RWPE2 (cell line): ENCODE measurements around the gene PROKR1.

Experiments
- ATAC-seq: fragments of 200-7000 bp; cut with Tn5 transposase; 3 replicates; pipeline ENCODE4 v1.9.1; 2021; ENCODE audit warnings: low read depth
- DNase-seq: peaks from one replicate; pipeline ENCODE4 v3.0.0-alpha.2; 2020; ENCODE audit warnings: low spot score
- H3K27ac ChIP-seq: fragments of 450-650 bp; 2 replicates; pipeline ENCODE4 v1.5.1; 2017; ENCODE audit warnings: mild to moderate bottlenecking; ENCODE audit not compliant: poor library complexity, severe bottlenecking
- H3K27me3 ChIP-seq: fragments of 250-450 bp; sonication (Bioruptor Pico); 2 replicates; pipeline ENCODE4 v1.5.1; 2021; ENCODE audit warnings: mild to moderate bottlenecking, moderate library complexity; ENCODE audit not compliant: insufficient read depth, poor library complexity, severe bottlenecking
- H3K36me3 ChIP-seq: fragments of 250-450 bp; sonication (Bioruptor Pico); 2 replicates; pipeline ENCODE4 v1.5.1; 2020; ENCODE audit warnings: low read depth, mild to moderate bottlenecking, moderate library complexity
- H3K4me1 ChIP-seq: fragments of 250-450 bp; sonication (Bioruptor Pico); 2 replicates; pipeline ENCODE4 v1.5.1; 2021; ENCODE audit warnings: mild to moderate bottlenecking, moderate library complexity; ENCODE audit not compliant: insufficient read depth, poor library complexity, severe bottlenecking
- H3K4me3 ChIP-seq: fragments of 250-450 bp; sonication (Bioruptor Pico); 2 replicates; pipeline ENCODE4 v1.5.1; 2021; ENCODE audit warnings: mild to moderate bottlenecking, moderate library complexity; ENCODE audit not compliant: severe bottlenecking
- H3K9me3 ChIP-seq: fragments of 250-450 bp; sonication (Bioruptor Pico); 2 replicates; pipeline ENCODE4 v1.5.1; 2021; ENCODE audit warnings: mild to moderate bottlenecking, moderate library complexity; ENCODE audit not compliant: severe bottlenecking
- CTCF ChIP-seq: fragments of 450-650 bp; IDR thresholded peaks from one replicate; pipeline ENCODE4 v1.5.1; 2017; ENCODE audit warnings: mild to moderate bottlenecking, moderate library complexity; ENCODE audit not compliant: poor library complexity, severe bottlenecking

The PROKR1 gene

GRCh38 chr2:68653034-68653433 lies 9.7 kb downstream of the PROKR1 start:
- Histone ChIP-seq H3K27me3 (no peaks in the 10 kb centered on the region), H3K4me1 (no peaks in the 10 kb centered on the region), H3K9me3 (no peaks in the 10 kb centered on the region), H3K4me3 (no peak overlapping the region), H3K27ac (no peak overlapping the region), H3K36me3 (no peaks in the 10 kb centered on the region)
- no peak for TF ChIP-seq CTCF
- ATAC-seq (no peak), DNase-seq (no peak)

GRCh38 chr2:68653538-68653982 lies 10.2 kb downstream of the PROKR1 start:
- Histone ChIP-seq H3K27ac (no peak overlapping the region), H3K4me1 (no peaks in the 10 kb centered on the region), H3K27me3 (no peaks in the 10 kb centered on the region), H3K9me3 (no peaks in the 10 kb centered on the region), H3K36me3 (no peaks in the 10 kb centered on the region), H3K4me3 (no peak overlapping the region)
- DNase-seq = no peak
- no peak for TF ChIP-seq CTCF
- ATAC-seq = peak; percentile 76

GRCh38 chr2:68658266-68658665 lies 14.9 kb downstream of the PROKR1 start:
- Histone ChIP-seq H3K36me3 (no peaks in the 10 kb centered on the region), H3K27ac (no peak overlapping the region), H3K9me3 (no peaks in the 10 kb centered on the region), H3K4me1 (no peaks in the 10 kb centered on the region), H3K27me3 (no peaks in the 10 kb centered on the region), H3K4me3 (no peak overlapping the region)
- no peak for TF ChIP-seq CTCF
- ATAC-seq (no peak), DNase-seq (no peak)

GRCh38 chr2:68659081-68659480 lies 15.7 kb downstream of the PROKR1 start:
- H3K27me3 ChIP-seq = no peaks in the 10 kb centered on the region
- no peaks in the 10 kb centered on the region for H3K4me1 ChIP-seq
- DNase-seq = no peak
- no peak for ATAC-seq
- no peaks in the 10 kb centered on the region for H3K9me3 ChIP-seq
- H3K4me3 ChIP-seq = no peak overlapping the region
- H3K36me3 ChIP-seq = no peaks in the 10 kb centered on the region
- no peak overlapping the region for H3K27ac ChIP-seq
- TF ChIP-seq CTCF = no peak

- no peaks in the 10 kb centered on the region for H3K36me3 ChIP-seq
- no peaks in the 10 kb centered on the region for H3K27me3 ChIP-seq
- no peaks in the 10 kb centered on the region for H3K4me1 ChIP-seq
- no peak for TF ChIP-seq CTCF
- no peak for DNase-seq
- ATAC-seq = no peak
- H3K4me3 ChIP-seq = no peak overlapping the region
- H3K9me3 ChIP-seq = no peaks in the 10 kb centered on the region
- no peak overlapping the region for H3K27ac ChIP-seq
Measured at GRCh38 chr2:68660658-68661057, 17.3 kb downstream of the PROKR1 start.
